Fibroblast of upper back skin (primary cell): Measurements from ENCODE around the gene SSBP2.
A peak's percentile ranks its signal among the peaks of the same experiment; 100 is the strongest.
"Not testable (repeated sequence)": the region's sequence is repeated elsewhere in the genome, so short reads cannot be mapped to it uniquely, and the experiment has no call there.

Source experiments
- DNase-seq: peaks from one replicate; pipeline ENCODE4 v3.0.0-alpha.2; 2013

SSBP2 gene

GRCh38 chr5:81517462-81517861 lies 233.4 kb downstream of the SSBP2 start:
- DNase-seq: no peak

- no peak for DNase-seq
Observed at GRCh38 chr5:81516091-81516490, 234.8 kb downstream of the SSBP2 start.

GRCh38 chr5:81513982-81514381 lies 236.9 kb downstream of the SSBP2 start:
- DNase-seq: peak; percentile 10

GRCh38 chr5:81513473-81513872 lies 237.4 kb downstream of the SSBP2 start:
- DNase-seq: no peak

- peak; percentile 84 for DNase-seq
Observed at GRCh38 chr5:81506900-81507588, 243.9 kb downstream of the SSBP2 start.

GRCh38 chr5:81506378-81506777 lies 244.5 kb downstream of the SSBP2 start:
- no peak for DNase-seq

- DNase-seq: no peak
Observed at GRCh38 chr5:81505672-81506071, 245.2 kb downstream of the SSBP2 start.

GRCh38 chr5:81503602-81504001 lies 247.3 kb downstream of the SSBP2 start:
- not testable (repeated sequence) for DNase-seq

- DNase-seq: no peak
Observed at GRCh38 chr5:81495286-81495685, 255.6 kb downstream of the SSBP2 start.

GRCh38 chr5:81488862-81489261 lies 262.0 kb downstream of the SSBP2 start:
- DNase-seq: no peak

GRCh38 chr5:81486711-81487110 lies 264.2 kb downstream of the SSBP2 start:
- DNase-seq: no peak

- DNase-seq: peak; percentile 3
Observed at GRCh38 chr5:81482595-81482994, 268.3 kb downstream of the SSBP2 start.

- not testable (repeated sequence) for DNase-seq
Observed at GRCh38 chr5:81473395-81473794, 277.5 kb downstream of the SSBP2 start.

- no peak for DNase-seq
Observed at GRCh38 chr5:81469676-81470075, 281.2 kb downstream of the SSBP2 start.

GRCh38 chr5:81450940-81451339 lies 300.0 kb downstream of the SSBP2 start:
- DNase-seq: peak; percentile 20

- no peak for DNase-seq
Observed at GRCh38 chr5:81435023-81435422, 315.9 kb downstream of the SSBP2 start.

- DNase-seq: no peak
Observed at GRCh38 chr5:81429985-81430384, 320.9 kb downstream of the SSBP2 start.

GRCh38 chr5:81429363-81429762 lies 321.5 kb downstream of the SSBP2 start:
- DNase-seq: no peak

- no peak for DNase-seq
Observed at GRCh38 chr5:81428861-81429260, 322.0 kb downstream of the SSBP2 start.

GRCh38 chr5:81428446-81428845 lies 322.5 kb downstream of the SSBP2 start:
- no peak for DNase-seq

GRCh38 chr5:81427566-81427965 lies 323.3 kb downstream of the SSBP2 start:
- DNase-seq: no peak

GRCh38 chr5:81426359-81427030 lies 324.4 kb downstream of the SSBP2 start:
- no peak for DNase-seq

- DNase-seq: peak; percentile 50
Observed at GRCh38 chr5:81425569-81425968, 325.3 kb downstream of the SSBP2 start.

GRCh38 chr5:81424728-81425127 lies 326.2 kb downstream of the SSBP2 start:
- DNase-seq: no peak

- peak; percentile 41 for DNase-seq
Observed at GRCh38 chr5:81422671-81423070, 328.2 kb downstream of the SSBP2 start.
